Liver (tissue), 3 donors: Measurements from ENCODE around the gene CHTOP.

Experiments
- TAF1 ChIP-seq: conservative IDR thresholded peaks from 2 replicates; pipeline ENCODE4 v1.6.1; 2016; ENCODE audit warnings: antibody characterized with exemption, mild to moderate bottlenecking
- TF ChIP-seq, protein P1 (sequence below): fragments of 150-350 bp; IDR thresholded peaks from 2 replicates; pipeline ENCODE4 v1.5.1; 2017; ENCODE audit warnings: improper control_type of control experiment, low read depth, low read length; ENCODE audit not compliant: missing input control
- TF ChIP-seq, protein P2 (sequence below): IDR thresholded peaks from 2 replicates; pipeline ENCODE4 v1.6.1; 2016; ENCODE audit warnings: antibody characterized with exemption
- donor health status: healthy.
- donor health status: healthy.

DNA sequence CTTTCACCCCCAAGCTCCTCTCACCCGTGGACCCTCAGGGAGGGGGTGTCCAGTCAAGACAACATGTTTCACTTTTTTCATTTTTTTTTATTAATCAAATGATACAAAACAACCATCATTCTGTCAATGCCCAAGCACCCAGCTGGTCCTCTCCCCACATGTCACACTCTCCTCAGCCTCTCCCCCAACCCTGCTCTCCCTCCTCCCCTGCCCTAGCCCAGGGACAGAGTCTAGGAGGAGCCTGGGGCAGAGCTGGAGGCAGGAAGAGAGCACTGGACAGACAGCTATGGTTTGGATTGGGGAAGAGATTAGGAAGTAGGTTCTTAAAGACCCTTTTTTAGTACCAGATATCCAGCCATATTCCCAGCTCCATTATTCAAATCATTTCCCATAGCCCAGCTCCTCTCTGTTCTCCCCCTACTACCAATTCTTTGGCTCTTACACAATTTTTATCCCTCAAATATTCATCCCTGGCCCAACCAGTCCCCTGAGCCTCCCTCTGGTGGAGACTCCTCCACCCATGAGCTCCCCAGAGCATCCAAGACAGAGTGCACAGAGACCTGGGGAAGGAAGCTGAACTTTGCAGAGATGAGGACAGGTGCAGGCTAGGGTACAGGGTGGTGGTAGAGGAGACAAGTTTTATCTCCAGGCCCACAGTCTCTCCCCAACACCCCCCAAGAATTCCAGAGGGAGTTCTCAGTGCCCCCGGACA is 19.5 kb upstream of the CHTOP start:
- TF ChIP-seq, protein P1, sequence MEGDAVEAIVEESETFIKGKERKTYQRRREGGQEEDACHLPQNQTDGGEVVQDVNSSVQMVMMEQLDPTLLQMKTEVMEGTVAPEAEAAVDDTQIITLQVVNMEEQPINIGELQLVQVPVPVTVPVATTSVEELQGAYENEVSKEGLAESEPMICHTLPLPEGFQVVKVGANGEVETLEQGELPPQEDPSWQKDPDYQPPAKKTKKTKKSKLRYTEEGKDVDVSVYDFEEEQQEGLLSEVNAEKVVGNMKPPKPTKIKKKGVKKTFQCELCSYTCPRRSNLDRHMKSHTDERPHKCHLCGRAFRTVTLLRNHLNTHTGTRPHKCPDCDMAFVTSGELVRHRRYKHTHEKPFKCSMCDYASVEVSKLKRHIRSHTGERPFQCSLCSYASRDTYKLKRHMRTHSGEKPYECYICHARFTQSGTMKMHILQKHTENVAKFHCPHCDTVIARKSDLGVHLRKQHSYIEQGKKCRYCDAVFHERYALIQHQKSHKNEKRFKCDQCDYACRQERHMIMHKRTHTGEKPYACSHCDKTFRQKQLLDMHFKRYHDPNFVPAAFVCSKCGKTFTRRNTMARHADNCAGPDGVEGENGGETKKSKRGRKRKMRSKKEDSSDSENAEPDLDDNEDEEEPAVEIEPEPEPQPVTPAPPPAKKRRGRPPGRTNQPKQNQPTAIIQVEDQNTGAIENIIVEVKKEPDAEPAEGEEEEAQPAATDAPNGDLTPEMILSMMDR: no peak
- TF ChIP-seq, protein P2, sequence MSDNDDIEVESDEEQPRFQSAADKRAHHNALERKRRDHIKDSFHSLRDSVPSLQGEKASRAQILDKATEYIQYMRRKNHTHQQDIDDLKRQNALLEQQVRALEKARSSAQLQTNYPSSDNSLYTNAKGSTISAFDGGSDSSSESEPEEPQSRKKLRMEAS: no peak
- no peak for TF ChIP-seq TAF1
